Cardiac fibroblast (primary cell): Measurements from ENCODE around the gene SKIDA1.
"Not testable (repeated sequence)": the region's sequence is repeated elsewhere in the genome, so short reads cannot be mapped to it uniquely, and the experiment has no call there.

Source experiments
- DNase-seq, 2 donors: peaks; one replicate each; pipeline versions ENCODE4 v3.0.0 to v3.0.0-alpha.2; 2010; ENCODE audit warnings: low read depth in 2 of 2
- H3K4me3 ChIP-seq, 2 donors: replicated peaks in 1 of 2; 1 replicate in 1 of 2; 2 replicates in 1 of 2; pipeline ENCODE4 v1.5.1; 2011; ENCODE audit warnings: low read depth in 2 of 2, low read length in 2 of 2, mild to moderate bottlenecking in 2 of 2, moderate library complexity in 1 of 2
- CTCF ChIP-seq: IDR thresholded peaks from one replicate; pipeline ENCODE4 v1.5.1; 2011; ENCODE audit warnings: low read depth, mild to moderate bottlenecking, low read length, inconsistent platforms

The SKIDA1 gene

GRCh38 chr10:21547246-21547645 is 21.8 kb upstream of the SKIDA1 start:
- H3K4me3 ChIP-seq = no peak overlapping the region
- no peak for DNase-seq
- TF ChIP-seq CTCF = no peak

- not testable (repeated sequence) for H3K4me3 ChIP-seq, DNase-seq
Observed at GRCh38 chr10:21540701-21541100, 15.2 kb upstream of the SKIDA1 start.

GRCh38 chr10:21536874-21537273 is 11.4 kb upstream of the SKIDA1 start:
- DNase-seq = no peak
- H3K4me3 ChIP-seq = no peak overlapping the region
- no peak for TF ChIP-seq CTCF

GRCh38 chr10:21535976-21536375 is 10.5 kb upstream of the SKIDA1 start:
- not testable (repeated sequence) for H3K4me3 ChIP-seq, DNase-seq

- peak overlapping the region; percentile 75 to 79 for H3K4me3 ChIP-seq
- no peak for TF ChIP-seq CTCF
- peak; percentile 11 to 22 for DNase-seq
Observed at GRCh38 chr10:21535494-21535965, 10.0 kb upstream of the SKIDA1 start.

GRCh38 chr10:21534604-21535493 is 9.4 kb upstream of the SKIDA1 start:
- peak overlapping the region; percentile 75 to 79 for H3K4me3 ChIP-seq
- no peak for TF ChIP-seq CTCF
- peak; percentile 49 to 57 for DNase-seq

- no peak for DNase-seq
- no peak for TF ChIP-seq CTCF
Observed at GRCh38 chr10:21534280-21534586, 8.8 kb upstream of the SKIDA1 start.

More at GRCh38 chr10:21534280-21534586, 8.8 kb upstream of the SKIDA1 start:
- peak overlapping the region; percentile 75 to 79 for H3K4me3 ChIP-seq
